NT2/D1 (cell line): ENCODE results near the gene MYH7.

Experiments
- SUZ12 ChIP-seq: IDR thresholded peaks from 2 replicates; pipeline ENCODE4 v1.6.1; 2011; ENCODE audit not compliant: insufficient read length, insufficient read depth; ENCODE audit errors: extremely low read depth
- ZNF274 ChIP-seq: IDR thresholded peaks from 2 replicates; pipeline ENCODE4 v1.6.1; 2011; ENCODE audit warnings: mild to moderate bottlenecking, low read depth, low read length

GRCh38 chr14:23457587-23458445, 22.4 kb upstream of the MYH7 start:
- TF ChIP-seq SUZ12 (no peak), ZNF274 (no peak)
